Retina (tissue), 1 donor: ENCODE data around the gene GOLT1B.

Source experiments
- DNase-seq: peaks from one replicate; pipeline ENCODE4 v3.0.0-alpha.2; 2016

GOLT1B gene

GRCh38 chr12:21566907-21567394, 65.4 kb downstream of the GOLT1B start:
- DNase-seq: no peak
